ELF-1 (cell line): ENCODE measurements around the gene ZFYVE16.
"Not testable (repeated sequence)": the region's sequence is repeated elsewhere in the genome, so short reads cannot be mapped to it uniquely, and the experiment has no call there.

Experiments
- DNase-seq: peaks from one replicate; pipeline ENCODE4 v3.0.0-alpha.2; 2016; ENCODE audit warnings: low read depth, low spot score

The ZFYVE16 gene

DNA sequence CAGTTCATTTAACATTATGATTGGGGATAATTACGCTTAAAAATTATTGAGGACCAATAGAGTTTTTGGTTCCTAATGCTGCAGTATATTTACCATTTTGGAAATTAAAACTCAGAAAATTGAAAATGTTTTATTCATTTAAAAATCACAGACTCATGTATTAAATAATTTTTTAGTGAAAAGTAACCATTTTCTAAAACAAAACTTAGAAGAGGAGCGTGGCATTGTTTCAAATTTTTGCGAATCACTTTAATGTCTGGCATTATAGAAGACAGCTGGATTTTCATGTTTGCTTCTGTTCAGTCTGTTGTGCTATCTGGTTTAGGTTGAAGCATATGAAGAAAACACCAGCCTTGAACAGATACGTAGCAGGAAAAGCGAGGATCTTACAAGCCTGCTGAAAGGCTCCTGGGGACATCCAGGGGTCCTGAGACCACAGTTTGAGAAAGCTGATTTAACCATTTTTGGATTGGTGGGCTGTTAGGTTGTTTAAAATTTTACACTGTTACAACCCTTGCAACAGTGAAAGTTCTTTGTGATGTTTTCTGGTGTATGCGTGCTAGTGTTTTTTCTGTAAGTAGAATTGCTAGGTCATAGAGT is 1.6 kb downstream of the ZFYVE16 start:
- peak; percentile 18 for DNase-seq

GRCh38 chr5:80411589-80412219 is 3.8 kb downstream of the ZFYVE16 start:
- DNase-seq = no peak

DNA sequence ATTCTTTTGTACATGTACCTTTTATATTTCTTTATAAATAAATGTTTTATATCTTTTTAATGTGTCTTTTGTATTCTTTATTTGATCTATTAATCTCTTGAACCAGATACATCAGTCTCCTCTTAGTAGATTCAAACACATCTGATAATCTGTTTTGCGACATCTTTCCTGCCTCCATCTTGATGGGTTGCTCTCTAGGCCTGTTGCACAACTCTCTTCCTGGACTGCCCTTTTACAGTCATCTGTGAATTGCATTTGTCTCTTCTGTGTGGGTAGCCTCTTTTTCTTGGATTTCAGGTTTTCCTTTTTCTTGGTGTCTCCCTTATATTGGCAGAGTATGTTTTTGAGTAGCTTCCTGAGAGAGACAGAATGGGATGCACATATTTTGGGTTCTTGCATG is 6.2 kb downstream of the ZFYVE16 start:
- DNase-seq = no peak

DNA sequence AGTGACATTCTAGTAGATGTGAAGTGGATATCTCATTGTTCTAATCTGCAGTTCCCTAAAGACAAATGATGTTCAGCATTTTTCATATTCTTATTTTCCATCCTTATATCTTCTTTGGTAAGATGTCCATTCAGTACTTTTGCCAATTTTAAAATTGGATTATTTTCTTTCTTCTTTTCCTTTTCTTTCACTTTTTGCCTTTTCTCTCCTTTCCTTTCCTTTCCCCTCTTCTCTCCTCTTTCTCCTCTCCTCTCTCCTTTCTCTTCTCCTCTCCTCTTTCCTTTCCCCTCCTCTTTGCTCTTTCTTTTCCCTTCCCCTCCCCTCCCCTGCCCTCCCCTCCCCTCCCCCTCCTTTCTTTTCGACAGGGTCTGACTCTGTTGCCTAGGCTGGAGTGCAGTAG is 10.1 kb downstream of the ZFYVE16 start:
- DNase-seq = no peak

DNA sequence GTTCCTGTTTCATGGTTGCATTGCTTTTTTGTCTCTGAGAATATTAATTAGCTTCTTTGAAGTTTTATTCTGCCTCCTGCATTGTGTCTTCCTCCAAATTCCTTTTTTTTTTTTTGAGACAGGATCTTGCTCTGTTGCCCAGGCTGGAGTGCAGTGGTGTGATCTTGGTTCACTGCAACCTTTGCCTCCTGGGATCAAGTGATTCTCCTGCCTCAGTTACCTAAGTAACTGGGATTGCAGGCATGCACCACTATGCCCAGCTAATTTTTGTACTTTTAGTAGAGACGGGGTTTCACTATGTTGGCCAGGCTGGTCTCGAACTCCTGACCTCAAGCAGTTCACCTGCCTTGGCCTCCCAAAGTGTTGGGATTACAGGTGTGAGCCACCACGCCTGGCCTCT is 16.5 kb downstream of the ZFYVE16 start:
- DNase-seq = not testable (repeated sequence)

DNA sequence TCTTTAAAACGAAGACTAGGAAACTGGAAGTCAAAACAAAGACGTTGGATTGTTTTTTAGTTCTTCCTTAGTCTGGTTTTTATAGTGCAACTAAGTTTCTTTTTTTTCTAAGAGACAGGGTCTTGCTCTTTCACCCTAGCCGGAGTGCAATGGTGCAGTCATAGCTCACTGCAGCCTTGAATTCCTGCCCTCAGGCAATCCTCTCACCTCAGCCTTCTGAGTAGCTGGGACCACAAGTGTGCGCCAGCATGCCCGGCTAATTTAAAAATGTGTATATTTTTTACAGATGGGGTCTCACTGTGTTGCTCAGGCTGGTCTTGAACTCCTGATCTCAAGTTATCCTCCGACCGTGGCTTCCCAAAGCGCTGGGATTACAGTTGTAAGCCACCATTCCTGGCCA is 27.6 kb downstream of the ZFYVE16 start:
- DNase-seq = peak; percentile 18

DNA sequence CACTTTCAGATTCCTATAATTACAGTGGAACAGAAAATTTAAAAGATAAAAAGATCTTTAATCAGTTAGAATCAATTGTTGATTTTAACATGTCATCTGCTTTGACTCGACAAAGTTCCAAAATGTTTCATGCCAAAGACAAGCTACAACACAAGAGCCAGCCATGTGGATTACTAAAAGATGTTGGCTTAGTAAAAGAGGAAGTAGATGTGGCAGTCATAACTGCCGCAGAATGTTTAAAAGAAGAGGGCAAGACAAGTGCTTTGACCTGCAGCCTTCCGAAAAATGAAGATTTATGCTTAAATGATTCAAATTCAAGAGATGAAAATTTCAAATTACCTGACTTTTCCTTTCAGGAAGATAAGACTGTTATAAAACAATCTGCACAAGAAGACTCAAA is 29.5 kb downstream of the ZFYVE16 start:
- no peak for DNase-seq

DNA sequence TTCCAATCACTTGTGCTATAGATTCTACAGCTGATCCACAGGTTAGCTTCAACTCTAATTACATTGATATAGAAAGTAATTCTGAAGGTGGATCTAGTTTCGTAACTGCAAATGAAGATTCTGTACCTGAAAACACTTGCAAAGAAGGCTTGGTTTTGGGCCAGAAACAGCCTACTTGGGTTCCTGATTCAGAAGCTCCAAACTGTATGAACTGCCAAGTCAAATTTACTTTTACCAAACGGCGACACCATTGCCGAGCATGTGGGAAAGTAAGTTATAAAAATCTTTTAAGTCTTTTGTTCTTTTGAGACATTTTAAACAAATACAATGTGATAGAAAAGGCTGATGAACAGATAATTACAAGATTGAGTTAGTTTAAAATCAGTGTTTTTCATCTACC is 30.9 kb downstream of the ZFYVE16 start:
- DNase-seq = no peak

DNA sequence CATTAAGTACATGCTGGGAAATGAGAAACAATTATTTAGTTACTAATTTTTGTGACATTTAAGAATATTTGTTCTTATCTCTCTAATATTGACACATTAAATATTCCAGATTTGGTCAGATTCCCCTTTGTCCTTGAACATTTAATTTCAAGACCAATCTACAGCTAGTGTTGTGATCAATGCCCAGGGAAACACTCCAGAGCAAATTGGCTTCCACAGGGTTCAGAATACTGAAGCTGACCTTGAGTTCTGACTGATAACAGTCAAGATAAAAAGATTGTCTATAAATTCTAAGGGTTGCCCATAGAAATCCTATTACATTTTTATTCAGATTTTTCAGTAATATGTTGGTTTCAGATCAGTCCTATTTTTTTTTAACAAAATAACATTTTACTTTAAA is 31.3 kb downstream of the ZFYVE16 start:
- no peak for DNase-seq

DNA sequence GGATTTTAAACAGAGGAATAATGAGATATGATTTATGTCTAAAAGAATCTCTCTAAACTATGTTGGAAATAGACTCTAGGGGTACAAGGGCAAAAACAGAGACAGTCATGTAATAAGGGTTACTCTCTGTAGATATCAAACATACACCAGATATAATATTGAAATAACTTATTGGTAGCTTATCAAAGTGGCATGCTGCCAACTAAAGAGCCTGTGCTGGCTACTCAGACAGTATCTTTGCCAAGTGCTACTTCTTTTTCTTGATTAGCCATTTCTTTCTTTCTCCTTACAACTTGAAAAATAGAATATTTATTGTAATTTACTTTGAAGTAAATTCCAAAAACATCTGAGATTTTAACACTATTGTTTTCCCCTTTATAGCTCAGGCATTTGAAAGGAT is 34.9 kb downstream of the ZFYVE16 start:
- DNase-seq = no peak

- DNase-seq = no peak
Measured at GRCh38 chr5:80453366-80453765, 45.5 kb downstream of the ZFYVE16 start.

DNA sequence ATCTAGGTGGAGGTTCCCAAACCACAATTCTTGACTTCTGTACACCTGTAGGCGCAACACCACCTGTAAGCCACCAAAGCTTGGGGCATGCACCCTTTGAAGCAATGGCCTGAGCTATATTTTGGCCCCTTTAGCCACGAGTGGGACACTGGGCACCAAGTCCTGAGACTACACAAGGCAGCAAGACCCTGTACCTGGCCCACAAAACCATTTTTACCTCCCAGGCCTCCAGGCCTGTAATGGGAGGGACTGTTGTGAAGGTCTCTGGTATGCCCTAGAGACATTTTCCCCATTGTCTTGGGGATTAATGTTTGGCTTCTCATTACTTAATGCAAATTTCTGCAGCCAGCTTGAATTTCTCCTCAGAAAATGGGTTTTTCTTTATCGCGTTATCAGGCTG is 55.4 kb downstream of the ZFYVE16 start:
- DNase-seq = no peak

DNA sequence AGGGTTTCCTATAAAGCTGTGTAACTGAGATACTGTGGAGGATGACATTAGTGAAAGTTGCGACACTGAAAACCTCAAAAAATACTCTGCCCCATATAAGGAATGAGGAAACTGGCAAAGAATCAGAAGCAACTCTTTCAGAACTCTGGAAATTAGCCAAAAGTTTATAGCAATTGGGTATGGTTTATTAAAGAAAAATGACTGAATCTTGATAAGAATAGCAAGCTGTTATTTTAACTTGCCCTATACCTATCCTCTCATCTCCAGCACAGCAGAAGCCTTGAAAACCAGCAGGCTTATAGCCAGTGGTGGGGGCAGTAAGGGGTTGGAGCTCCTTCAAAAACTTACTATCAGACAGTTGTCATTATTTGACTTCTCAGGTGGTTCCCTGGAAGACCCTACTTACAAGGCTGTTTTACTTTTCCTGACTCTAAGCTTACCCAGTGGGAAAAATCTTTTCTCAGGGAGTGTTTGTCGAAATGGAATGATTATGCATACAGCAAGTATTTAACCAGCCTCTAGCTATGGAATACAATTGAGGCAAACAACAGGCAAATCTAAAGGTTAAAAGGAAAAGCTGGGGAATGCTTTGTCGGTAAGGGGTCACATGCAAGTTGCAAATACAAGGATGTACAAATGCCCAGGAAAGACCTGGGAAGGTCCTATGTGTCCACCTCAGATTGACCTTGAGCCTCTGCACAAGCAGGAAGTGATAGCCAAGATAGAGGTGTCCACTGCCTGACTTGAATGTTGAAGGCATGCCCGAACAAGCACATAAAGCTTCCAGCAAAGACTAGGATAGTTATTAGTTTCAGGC is 59.0 kb downstream of the ZFYVE16 start:
- no peak for DNase-seq

GRCh38 chr5:80468131-80468530 is 60.3 kb downstream of the ZFYVE16 start:
- no peak for DNase-seq

GRCh38 chr5:80470631-80471030 is 62.8 kb downstream of the ZFYVE16 start:
- not testable (repeated sequence) for DNase-seq

DNA sequence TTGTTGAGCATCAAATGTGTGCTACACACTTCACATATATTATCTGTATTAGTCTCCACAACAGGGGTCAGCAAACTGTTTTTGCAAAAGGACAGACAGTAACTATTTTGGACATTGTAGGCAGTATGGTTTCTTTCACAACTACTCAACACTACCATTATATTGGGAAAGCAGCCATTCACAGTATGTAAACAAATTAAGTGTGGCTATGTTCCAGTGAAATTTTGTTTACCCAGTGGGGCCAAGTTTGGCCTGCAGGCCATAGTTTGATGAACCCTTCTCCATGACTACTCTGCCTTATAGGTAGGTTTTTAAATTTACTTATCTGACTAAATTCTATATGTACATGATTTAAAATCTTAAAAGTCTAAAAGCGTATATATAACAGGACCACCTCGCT is 67.1 kb downstream of the ZFYVE16 start:
- no peak for DNase-seq

- no peak for DNase-seq
Measured at GRCh38 chr5:80479713-80480112, 71.8 kb downstream of the ZFYVE16 start.

DNA sequence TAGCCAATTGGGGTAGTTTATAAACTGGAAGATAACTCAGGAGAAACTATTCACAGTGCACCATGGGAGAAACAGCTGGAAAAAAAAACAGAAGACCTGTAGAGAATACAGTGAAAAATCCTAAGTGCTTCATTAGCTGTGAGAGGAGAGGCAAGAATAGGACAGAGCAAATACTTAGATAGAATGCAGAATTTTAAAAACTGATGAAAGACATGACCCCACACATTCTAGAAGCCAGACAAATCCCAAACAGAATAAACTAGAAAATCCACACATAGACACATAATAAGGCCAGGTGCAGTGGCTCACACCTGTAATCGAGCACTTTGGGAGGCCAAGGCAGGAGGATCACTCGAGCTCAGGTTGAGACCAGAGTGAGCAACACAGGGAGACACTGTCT is 72.5 kb downstream of the ZFYVE16 start:
- no peak for DNase-seq

DNA sequence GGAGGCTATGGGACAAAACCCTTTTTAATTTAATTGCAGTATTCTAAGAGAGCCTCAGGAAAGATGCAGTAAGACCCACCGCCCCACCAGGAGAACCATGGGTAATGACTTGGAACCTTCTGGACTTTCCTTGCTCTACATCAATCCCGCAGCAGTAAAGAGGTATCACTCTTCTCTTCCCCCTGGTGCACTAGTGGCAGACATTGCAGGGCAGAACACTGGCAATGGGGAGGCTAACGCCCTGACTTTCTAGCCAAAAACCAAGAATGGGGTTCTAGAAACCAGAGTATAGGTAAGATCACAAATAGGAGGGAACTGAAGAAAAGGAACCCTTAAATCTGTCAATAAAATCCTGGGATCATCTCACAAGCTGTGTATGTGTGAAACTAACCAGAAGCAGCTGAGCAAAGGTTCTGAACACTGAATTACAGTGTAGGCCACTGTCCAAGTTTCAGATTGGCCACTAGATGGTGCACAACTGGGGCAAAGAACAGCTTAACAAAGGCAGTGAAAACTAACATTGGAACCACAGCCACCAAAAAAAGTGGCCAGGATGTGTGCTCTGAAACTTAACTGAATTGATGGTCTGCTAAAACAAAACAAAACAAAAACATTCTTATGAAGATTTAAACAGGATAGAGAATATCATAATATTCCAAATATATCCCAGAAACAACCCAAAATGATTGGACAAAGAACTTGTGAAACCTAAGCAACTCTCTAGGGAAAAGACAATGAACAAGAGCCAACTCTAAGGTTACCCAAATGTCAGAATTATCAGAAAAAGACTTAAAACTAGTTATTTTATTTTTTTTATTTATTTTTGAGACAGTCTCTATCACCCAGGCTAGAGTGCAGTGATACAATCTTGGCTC is 73.4 kb downstream of the ZFYVE16 start:
- DNase-seq = peak; percentile 59

GRCh38 chr5:80482578-80482977 is 74.7 kb downstream of the ZFYVE16 start:
- no peak for DNase-seq

DNA sequence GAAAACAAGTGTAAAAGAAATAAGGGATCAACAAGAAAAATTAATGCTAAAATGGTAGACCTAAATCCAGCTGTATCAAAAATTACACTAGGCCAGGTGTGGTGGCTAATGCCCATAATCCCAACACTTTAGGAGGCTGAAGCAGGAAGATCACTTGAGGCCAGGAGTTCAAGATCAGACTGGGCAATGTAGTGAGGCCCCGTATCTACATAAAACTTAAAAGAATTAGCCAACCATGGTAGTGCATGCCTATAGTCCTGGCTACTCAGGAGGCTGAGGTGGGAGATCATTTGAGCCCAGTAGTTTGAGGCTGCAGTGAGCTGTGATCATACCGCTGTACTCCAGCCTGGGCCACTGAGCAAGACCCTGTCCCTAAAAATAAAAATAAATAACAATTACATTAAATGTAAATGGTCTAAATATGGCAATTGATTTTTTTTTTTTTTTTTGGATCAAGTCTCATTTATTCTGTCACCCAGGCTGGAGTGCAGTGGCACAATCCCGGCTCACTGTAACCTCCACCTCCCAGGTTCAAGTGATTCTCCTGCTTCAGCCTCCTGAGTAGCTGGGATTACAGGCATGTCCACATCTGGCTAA is 75.9 kb downstream of the ZFYVE16 start:
- no peak for DNase-seq

DNA sequence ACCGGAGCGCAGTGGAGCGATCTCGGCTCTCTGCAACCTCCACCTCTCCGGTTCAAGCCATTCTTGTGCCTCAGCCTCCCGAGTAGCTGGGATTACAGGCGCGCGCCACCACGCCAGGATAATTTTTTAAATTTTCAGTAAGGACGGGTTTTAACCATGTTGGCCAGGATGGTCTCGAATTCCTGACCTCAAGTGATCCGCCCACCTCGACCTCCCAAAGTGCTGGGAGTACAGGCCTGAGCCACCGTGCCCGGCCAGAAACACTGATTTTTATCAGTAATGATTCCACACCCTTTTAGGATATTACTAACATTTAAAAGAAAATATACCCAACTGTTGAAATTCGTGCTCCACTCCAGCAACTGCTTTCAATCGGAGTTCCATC is 79.6 kb downstream of the ZFYVE16 start:
- DNase-seq = no peak
